Progenitor cell of endocrine pancreas (in vitro differentiated cells): ENCODE data around the gene GADD45A. TPM values are rescaled to one million over a fixed set of nuclear protein-coding genes. Genes with fewer than 3 reads are reported as not detected.

Source experiments
- DNase-seq: peaks from one replicate; pipeline ENCODE4 v3.0.0; 2021; ENCODE audit warnings: low spot score; ENCODE audit not compliant: unreplicated experiment
- H3K27ac Mint-ChIP-seq: 2 replicates; pipeline ENCODE4 v1.8.0; 2021; ENCODE audit warnings: mild to moderate bottlenecking, moderate library complexity, mixed read lengths
- H3K27me3 Mint-ChIP-seq: 2 replicates; pipeline ENCODE4 v1.8.0; 2021; ENCODE audit warnings: mixed read lengths
- H3K36me3 Mint-ChIP-seq: 2 replicates; pipeline ENCODE4 v1.8.0; 2022; ENCODE audit warnings: mixed read lengths; ENCODE audit not compliant: insufficient read depth
- H3K4me1 Mint-ChIP-seq: 2 replicates; pipeline ENCODE4 v1.8.0; 2021; ENCODE audit warnings: low read depth, mixed read lengths
- H3K4me3 Mint-ChIP-seq: 2 replicates; pipeline ENCODE4 v1.8.0; 2021; ENCODE audit warnings: low read depth, mild to moderate bottlenecking, moderate library complexity, mixed read lengths
- H3K9me3 Mint-ChIP-seq: 2 replicates; pipeline ENCODE4 v1.8.0; 2021; ENCODE audit warnings: low read depth, mixed read lengths
- total RNA-seq: library from RNA; stranded (reverse); gene quantifications from 2 replicates; pipeline ENCODE4 v1.2.1, GENCODE V29; 2021
- TF ChIP-seq, protein P1 (sequence below): fragments of 200-600 bp; sonication (generic); IDR thresholded peaks from one replicate; pipeline ENCODE4 v1.5.0; 2021; ENCODE audit warnings: antibody characterized with exemption, mild to moderate bottlenecking; ENCODE audit not compliant: unreplicated experiment

GADD45A gene
- total RNA-seq, 1 donor from 2014 or later, result 47.7 TPM

DNA sequence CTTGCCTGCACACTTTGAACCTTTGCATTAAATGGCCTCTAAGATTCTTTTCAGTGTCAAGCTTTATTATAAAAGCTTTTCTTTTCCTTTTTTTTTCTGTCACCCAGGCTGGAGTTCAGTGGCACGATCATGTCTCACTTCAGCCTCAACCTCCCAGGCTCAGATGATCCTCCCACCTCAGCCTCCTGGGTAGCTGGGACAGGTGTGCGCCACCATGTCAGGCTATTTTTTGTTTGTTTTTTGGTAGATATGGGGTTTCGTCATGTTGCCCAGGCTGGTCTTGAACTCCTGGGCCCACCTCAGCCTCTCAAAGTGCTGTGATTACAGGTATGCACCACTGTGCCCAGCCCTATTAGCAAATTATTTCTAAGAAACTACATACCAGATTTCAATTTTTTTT, 52.9 kb downstream of the GADD45A start:
- Mint-ChIP-seq H3K27ac (no peak overlapping the region), H3K27me3 (no peaks in the 10 kb centered on the region), H3K36me3 (no peaks in the 10 kb centered on the region), H3K9me3 (no peaks in the 10 kb centered on the region), H3K4me1 (peaks cover 11% of the 10 kb centered on the region), H3K4me3 (no peak overlapping the region)
- TF ChIP-seq, protein P1, sequence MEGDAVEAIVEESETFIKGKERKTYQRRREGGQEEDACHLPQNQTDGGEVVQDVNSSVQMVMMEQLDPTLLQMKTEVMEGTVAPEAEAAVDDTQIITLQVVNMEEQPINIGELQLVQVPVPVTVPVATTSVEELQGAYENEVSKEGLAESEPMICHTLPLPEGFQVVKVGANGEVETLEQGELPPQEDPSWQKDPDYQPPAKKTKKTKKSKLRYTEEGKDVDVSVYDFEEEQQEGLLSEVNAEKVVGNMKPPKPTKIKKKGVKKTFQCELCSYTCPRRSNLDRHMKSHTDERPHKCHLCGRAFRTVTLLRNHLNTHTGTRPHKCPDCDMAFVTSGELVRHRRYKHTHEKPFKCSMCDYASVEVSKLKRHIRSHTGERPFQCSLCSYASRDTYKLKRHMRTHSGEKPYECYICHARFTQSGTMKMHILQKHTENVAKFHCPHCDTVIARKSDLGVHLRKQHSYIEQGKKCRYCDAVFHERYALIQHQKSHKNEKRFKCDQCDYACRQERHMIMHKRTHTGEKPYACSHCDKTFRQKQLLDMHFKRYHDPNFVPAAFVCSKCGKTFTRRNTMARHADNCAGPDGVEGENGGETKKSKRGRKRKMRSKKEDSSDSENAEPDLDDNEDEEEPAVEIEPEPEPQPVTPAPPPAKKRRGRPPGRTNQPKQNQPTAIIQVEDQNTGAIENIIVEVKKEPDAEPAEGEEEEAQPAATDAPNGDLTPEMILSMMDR, result no peak
- no peak for DNase-seq

Other genes with a start within 250 kb of the GADD45A start
- 8.9 and 9.7 TPM in 2 replicates for gene GNG12, start 148.3 kb downstream of the GADD45A start, total RNA-seq